ENCODE data around the gene PLA2G2F.
"Not testable (repeated sequence)": the region's sequence is repeated elsewhere in the genome, so short reads cannot be mapped to it uniquely, and the experiment has no call there.

Gene PLA2G2F

GRCh38 chr1:20114021-20114648, 25.0 kb upstream of the PLA2G2F start:
- in situ Hi-C loops (cut with MboI; ENCODE audit: low sequenced_read_pairs), result no loop called here

- in situ Hi-C loops (cut with MboI; ENCODE audit: low sequenced_read_pairs), result no loop called here
Observed at GRCh38 chr1:20115479-20115878, 23.6 kb upstream of the PLA2G2F start.

- in situ Hi-C loops (cut with MboI; ENCODE audit: low sequenced_read_pairs), result no loop called here
Observed at GRCh38 chr1:20115916-20116315, 23.2 kb upstream of the PLA2G2F start.

GRCh38 chr1:20117236-20117635, 21.9 kb upstream of the PLA2G2F start:
- in situ Hi-C loops (cut with MboI; ENCODE audit: low sequenced_read_pairs), result no loop called here

DNA sequence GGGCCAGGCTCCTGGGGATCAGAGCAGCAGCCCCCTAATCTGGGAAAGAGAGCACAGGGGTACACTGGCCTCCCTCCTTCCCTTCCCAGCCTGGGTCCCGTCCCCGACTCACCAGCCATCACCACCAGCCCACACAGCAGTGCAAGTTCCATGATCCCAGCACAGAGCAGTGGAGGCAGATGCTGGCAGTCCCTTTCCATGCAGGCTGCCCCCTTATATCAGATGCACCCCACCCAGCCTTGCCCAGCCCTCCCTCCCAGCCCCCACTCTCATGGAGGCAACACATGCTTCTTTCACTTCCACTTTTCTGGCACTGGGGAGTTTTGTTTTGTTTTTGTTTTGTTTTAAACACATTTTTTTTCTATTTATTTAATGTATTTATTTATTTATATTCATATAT, 19.8 kb upstream of the PLA2G2F start, which contains the start of gene PLA2G2D:
TSS of gene PLA2G2D (minus strand) at position 190 of the 400 bp plus-strand sequence. CDS start at position 152, 38 bp downstream.
- in situ Hi-C loops (cut with MboI; ENCODE audit: low sequenced_read_pairs), result no loop called here

DNA sequence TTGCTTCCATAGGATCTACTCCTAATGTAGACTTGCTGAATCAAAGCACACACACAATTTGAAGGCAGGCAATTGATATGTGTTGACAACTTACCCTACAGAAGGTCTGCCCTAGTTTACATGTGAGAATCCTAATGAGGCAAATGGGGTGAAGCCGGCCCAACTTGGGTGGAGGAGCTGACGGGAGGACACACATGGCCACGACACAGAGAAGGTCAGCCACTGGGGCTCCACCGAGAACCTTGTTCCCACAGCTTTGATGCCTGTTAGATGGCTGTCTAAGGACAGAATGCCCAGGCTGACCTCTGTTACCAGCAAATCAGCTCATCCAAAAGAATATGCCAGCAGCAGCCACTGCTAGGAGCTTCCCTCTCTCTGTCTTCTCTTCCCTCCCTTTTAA, 18.3 kb upstream of the PLA2G2F start:
- in situ Hi-C loops (cut with MboI; ENCODE audit: low sequenced_read_pairs), result no loop called here

DNA sequence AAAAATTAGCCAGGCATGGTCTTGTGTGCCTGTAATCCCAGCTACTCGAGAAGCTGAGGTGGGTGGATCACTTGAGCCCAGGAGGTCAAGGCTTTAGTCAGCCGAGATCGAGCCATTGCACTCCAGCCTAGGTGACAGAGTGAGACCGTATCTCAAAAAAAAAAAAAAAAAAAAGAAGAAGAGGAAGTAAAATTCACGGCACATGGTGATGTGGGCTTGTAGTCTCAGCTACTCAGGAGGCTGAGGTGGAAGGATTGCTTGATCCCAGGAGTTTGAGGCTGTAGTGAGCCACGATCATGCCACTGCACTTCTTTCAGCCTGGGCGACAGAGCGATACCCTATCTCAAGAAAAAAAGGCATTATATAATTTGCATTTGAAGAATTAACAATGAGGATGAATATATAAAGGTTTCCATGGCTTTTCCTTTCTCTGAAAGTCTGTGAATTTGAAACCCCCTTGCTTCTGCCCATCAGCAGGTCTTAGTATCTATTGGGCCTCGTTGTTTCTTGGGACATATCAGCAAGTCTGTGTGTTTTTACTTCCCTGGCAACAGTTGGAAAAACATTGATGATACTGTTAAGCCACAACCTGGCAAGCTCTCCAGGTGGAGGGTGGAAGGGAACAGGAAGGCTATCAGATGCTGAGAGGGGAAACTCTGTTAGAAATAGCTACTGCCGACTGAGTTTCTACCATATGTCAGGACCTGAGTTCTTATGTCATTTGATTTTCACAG, 15.2 kb upstream of the PLA2G2F start:
- in situ Hi-C loops (cut with MboI; ENCODE audit: low sequenced_read_pairs), result no loop called here

- in situ Hi-C loops (cut with MboI; ENCODE audit: low sequenced_read_pairs), result no loop called here
Observed at GRCh38 chr1:20124456-20125057, 14.6 kb upstream of the PLA2G2F start.

DNA sequence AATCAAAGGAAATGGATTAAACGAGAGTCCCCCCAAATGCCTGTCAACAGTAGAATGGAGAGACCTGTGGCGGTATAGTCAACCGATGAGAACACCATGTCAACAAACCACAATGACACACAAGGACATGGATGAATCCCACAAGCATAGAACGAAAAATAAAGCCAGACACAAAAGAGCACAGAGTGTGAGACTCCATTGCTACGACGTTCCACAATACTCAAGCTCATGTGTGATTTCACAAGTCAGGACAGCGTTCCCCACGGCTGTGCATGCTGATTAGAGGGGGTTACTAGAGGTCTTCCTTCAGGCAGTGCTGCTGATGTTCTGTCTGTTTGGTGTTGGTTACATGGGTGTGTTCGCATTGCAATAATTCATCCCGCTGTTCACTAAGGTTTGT, 14.0 kb upstream of the PLA2G2F start:
- in situ Hi-C loops (cut with MboI; ENCODE audit: low sequenced_read_pairs), result no loop called here

DNA sequence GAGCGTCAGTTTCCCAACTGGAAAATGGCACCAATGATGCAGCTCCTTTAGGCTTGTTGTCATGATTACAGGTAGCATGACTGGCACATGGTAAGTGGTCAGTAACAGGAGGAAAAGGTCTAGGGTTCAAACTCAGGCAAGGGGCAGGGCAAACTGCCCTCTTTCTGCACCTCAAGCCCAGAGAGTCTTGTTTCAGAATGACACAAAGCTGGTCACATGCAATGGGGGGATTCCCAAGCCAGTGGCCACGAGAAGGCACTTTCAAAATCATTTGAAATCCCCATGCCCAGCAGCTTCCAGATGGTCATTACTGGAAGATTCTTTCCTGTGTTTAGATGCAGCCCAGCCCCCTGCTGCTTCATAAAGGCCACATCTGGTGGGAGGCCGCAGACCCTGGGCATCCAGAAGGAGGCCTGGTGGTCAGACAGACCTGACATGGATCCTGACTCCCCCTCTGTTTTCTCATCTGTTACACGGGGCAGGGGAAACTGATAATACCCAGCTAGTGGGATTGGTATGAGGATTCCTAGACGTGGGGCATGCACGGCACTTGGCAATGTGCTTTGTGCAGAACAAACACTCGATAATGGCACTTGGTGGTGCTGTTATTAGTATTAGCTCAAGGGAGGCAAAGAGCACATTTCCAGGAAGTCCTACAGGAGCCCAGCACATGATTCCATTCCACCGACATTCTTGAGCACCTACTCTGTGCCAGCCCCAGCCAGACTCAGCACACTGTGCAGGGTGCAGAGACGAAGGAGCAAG, 12.9 kb upstream of the PLA2G2F start:
- in situ Hi-C loops (cut with MboI; ENCODE audit: low sequenced_read_pairs), result no loop called here

DNA sequence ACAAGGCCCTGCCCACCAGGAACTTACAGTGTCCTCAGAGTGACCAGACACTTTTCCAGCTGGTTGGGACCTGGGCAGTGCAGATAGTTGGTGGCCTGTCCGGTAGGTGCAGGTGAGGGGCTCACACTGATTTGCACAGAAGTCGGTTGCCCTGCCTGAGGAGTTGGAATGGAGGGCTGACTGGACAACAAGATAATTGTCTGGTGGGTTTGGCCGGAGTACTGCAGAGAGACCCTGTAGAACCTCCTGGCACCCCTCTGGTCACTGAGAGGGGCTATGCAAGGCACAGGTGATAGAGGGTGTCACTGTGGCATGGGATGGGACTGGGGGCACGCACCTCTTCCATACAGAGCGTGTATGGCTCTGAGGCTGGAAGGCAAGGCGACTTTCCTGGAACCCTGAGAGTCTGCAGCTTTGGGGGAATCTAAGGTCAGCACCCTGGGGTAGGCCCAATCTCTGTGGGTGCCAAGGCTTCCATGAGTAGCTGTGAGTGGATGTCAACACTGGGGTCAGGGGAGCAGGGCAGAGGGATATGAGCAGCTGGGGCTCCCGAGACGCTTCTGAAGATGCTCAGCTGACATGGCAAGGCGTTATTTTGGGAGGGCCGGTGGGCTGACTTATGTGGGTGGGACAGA, 12.2 kb upstream of the PLA2G2F start:
- in situ Hi-C loops (cut with MboI; ENCODE audit: low sequenced_read_pairs), result no loop called here

DNA sequence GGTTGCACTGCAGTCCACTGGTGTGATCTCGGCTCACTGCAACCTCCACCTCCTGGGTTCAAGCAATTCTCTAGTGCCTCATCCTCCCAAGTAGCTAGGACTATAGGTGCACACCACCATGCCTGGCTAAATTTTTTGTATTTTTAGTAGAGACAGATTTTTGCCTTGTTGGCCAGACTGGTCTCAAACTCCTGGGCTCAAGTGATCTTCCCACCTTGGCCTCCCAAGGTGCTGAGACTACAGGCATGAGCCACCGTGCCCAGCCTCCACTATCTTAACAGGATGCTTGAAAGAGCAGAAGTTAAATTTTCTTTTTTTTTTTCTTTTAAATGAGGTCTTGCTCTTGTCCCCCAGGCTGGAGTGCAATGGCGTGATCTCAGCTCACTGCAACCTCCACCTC, 8.6 kb upstream of the PLA2G2F start:
- in situ Hi-C loops (cut with MboI; ENCODE audit: low sequenced_read_pairs), result not testable (repeated sequence)

- in situ Hi-C loops (cut with MboI; ENCODE audit: low sequenced_read_pairs), result no loop called here
Observed at GRCh38 chr1:20134995-20135394, 4.1 kb upstream of the PLA2G2F start.

DNA sequence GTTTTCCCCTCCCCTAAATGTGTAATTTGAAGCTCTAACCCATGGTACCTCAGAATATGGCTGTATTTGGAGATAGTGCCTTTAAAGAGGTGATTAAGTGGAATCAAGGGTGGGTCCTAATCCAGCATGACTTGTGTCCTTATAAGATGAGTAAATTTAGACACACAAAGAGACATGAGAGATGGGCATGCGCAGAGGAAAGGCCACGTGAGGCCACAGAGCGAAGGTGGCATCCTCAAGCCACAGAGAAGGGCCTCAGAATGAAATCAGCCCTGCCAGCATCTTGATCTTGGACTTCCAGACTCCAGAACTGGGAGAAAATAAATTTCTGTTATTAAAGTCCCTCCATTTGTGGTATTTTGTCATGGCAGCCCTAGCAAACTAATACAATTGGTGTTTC, 2.9 kb upstream of the PLA2G2F start:
- in situ Hi-C loops (cut with MboI; ENCODE audit: low sequenced_read_pairs), result no loop called here

- in situ Hi-C loops (cut with MboI; ENCODE audit: low sequenced_read_pairs), result no loop called here
Observed at GRCh38 chr1:20137055-20137454, 2.1 kb upstream of the PLA2G2F start.

DNA sequence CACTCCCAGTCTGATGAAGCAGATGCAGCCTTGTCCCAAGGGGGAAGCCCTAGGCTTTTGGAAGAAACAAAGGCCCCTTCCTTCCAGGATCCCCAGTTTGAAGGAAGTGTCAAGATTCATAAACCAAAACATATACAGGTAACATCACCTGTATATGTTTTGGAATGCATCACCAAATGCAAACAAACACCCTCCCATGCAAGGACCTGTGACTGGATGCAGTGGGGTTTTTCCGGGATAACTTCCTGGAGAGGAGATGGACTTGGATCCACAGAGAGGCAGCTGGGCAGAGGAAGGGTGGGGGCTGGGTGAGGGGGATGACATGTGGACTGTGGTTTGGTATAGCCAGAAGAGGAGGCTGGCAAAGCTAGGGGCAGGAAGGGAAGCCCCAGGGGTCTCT, 1.5 kb upstream of the PLA2G2F start:
- in situ Hi-C loops (cut with MboI; ENCODE audit: low sequenced_read_pairs), result no loop called here

DNA sequence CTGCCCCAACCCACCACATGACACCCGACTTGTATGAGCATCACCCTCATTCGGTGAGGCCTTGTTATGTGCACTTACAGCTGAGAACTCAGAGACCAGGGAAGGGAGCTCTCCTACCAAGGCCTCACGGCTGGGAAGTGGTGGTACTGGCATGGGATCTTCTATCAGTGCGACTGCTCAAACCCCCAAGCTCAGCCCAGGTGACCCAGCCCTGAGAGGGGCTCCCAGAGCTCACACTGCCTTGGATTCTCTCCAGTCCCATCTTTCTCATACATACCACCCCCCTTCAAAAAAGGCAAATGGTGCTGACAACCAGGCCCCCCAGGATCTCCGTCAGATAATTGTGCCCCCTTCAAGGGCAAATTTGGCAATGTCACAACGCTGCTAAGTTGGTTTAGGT, 777 bp upstream of the PLA2G2F start:
- in situ Hi-C loops (cut with MboI; ENCODE audit: low sequenced_read_pairs), result no loop called here

DNA sequence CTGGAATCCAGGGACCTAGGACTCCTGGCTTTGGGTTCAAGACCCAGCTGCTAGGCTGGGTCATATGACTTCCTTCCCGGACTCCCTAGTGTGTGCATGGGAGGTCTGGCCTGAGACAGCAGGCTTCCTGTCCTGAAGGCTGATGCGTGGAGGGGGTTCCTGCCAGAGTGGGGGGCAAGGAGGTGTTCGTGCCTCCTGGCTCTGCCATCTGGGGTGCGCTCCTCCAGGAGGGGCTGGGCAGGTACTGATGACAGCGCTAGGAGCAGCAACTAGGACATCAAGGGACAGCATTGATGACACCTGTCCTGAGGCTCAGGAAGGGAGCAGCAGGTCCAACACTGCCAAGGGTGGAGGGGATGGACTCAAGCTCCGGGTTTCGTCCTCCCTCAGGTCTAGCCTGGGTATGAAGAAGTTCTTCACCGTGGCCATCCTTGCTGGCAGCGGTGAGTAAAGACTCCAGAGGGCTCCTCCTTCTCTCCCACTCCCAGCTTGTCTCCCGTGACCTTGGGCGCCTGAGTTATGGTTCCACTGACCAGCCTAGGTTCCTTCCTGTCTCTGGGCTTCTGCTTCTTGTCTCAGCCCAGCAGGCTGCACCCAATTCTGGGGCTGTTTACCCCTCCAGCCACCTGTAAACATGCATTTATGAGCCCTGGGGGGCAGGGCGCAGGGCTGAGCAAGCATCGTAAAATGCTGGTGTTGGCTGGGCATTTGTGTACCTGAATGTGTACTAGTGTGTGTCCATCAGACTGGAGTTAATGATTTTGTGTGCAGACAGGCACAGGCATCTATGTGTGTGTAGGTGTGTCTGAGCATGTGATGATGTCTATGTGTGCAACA, 871 bp downstream of the PLA2G2F start:
- in situ Hi-C loops (cut with MboI; ENCODE audit: low sequenced_read_pairs), result no loop called here

GRCh38 chr1:20141001-20141400, 1.9 kb downstream of the PLA2G2F start:
- in situ Hi-C loops (cut with MboI; ENCODE audit: low sequenced_read_pairs), result no loop called here

GRCh38 chr1:20141466-20141865, 2.3 kb downstream of the PLA2G2F start:
- in situ Hi-C loops (cut with MboI; ENCODE audit: low sequenced_read_pairs), result no loop called here
